DND-41 (cell line): Measurements from ENCODE around the gene PAN3.

ENCODE experiments used
- ATAC-seq: fragments of 200-7000 bp; cut with Tn5 transposase; 3 replicates; pipeline ENCODE4 v1.9.1; 2021; ENCODE audit warnings: low read depth; ENCODE audit not compliant: insufficient read depth
- DNase-seq: peaks from one replicate; pipeline ENCODE4 v3.0.0-alpha.2; 2020
- H2AFZ ChIP-seq: 2 replicates; pipeline ENCODE4 v1.6.0; 2012; ENCODE audit warnings: low read depth, low read length
- H3K27ac ChIP-seq: 2 replicates; pipeline ENCODE4 v1.5.1; 2012; ENCODE audit warnings: low read length, inconsistent platforms
- H3K27me3 ChIP-seq: fragments of 200-600 bp; sonication (generic); 2 replicates; pipeline ENCODE4 v1.6.0; 2012; ENCODE audit warnings: low read length, mild to moderate bottlenecking, inconsistent platforms; ENCODE audit not compliant: insufficient read depth, poor library complexity
- H3K36me3 ChIP-seq: 2 replicates; pipeline ENCODE4 v1.5.1; 2012; ENCODE audit warnings: low read length, inconsistent platforms; ENCODE audit not compliant: insufficient read depth
- H3K4me1 ChIP-seq: 2 replicates; pipeline ENCODE4 v1.5.1; 2012; ENCODE audit warnings: mild to moderate bottlenecking, low read length; ENCODE audit not compliant: insufficient read depth
- H3K4me2 ChIP-seq: 2 replicates; pipeline ENCODE4 v1.6.0; 2012; ENCODE audit warnings: mild to moderate bottlenecking, moderate library complexity, low read length, inconsistent platforms; ENCODE audit not compliant: insufficient read depth
- H3K4me3 ChIP-seq, 2 experiments: fragments of 200-600 bp in 1 of 2; shearing (Covaris generic) in 1 of 2; 2 replicates each; pipeline ENCODE4 v1.5.1; 2012 to 2016; ENCODE audit warnings: inconsistent platforms in 2 of 2, low read length in 2 of 2, mild to moderate bottlenecking in 2 of 2, low read depth in 1 of 2, moderate library complexity in 1 of 2
- H3K79me2 ChIP-seq: 2 replicates; pipeline ENCODE4 v1.6.0; 2012; ENCODE audit warnings: low read length, inconsistent platforms; ENCODE audit not compliant: insufficient read depth
- H3K9ac ChIP-seq: 2 replicates; pipeline ENCODE4 v1.6.0; 2012; ENCODE audit warnings: low read depth, mild to moderate bottlenecking, inconsistent platforms, low read length, moderate library complexity
- H3K9me3 ChIP-seq: 2 replicates; pipeline ENCODE4 v1.5.1; 2012; ENCODE audit warnings: low read length, moderate library complexity, mild to moderate bottlenecking, inconsistent platforms; ENCODE audit not compliant: insufficient read depth, severe bottlenecking
- H4K20me1 ChIP-seq: 2 replicates; pipeline ENCODE4 v1.6.0; 2012; ENCODE audit warnings: low read length; ENCODE audit not compliant: insufficient read depth
- EZH2 ChIP-seq: IDR thresholded peaks from 3 replicates; pipeline ENCODE4 v1.6.1; 2012; ENCODE audit warnings: borderline replicate concordance, low read depth, mild to moderate bottlenecking, moderate library complexity, low read length, inconsistent platforms; ENCODE audit not compliant: severe bottlenecking
- TF ChIP-seq, protein P1 (sequence below): IDR thresholded peaks from 2 replicates; pipeline ENCODE4 v1.5.1; 2012; ENCODE audit warnings: borderline replicate concordance, low read length, moderate library complexity, mild to moderate bottlenecking; ENCODE audit not compliant: poor library complexity, severe bottlenecking; ENCODE audit errors: extremely low read depth

Gene PAN3

GRCh38 chr13:28237944-28238343 lies 99.6 kb downstream of the PAN3 start:
- Histone ChIP-seq H3K9ac (no peak overlapping the region), H3K9me3 (no peaks in the 10 kb centered on the region), H3K27me3 (no peaks in the 10 kb centered on the region), H3K4me3 (no peak overlapping the region), H3K79me2 (no peaks in the 10 kb centered on the region), H3K4me2 (no peak overlapping the region), H3K36me3 (peaks cover 25% of the 10 kb centered on the region), H4K20me1 (no peaks in the 10 kb centered on the region), H3K27ac (no peak overlapping the region), H2AFZ (no peak overlapping the region), H3K4me1 (no peaks in the 10 kb centered on the region)
- no peak for TF ChIP-seq EZH2
- no peak for ATAC-seq
- DNase-seq = no peak

DNA sequence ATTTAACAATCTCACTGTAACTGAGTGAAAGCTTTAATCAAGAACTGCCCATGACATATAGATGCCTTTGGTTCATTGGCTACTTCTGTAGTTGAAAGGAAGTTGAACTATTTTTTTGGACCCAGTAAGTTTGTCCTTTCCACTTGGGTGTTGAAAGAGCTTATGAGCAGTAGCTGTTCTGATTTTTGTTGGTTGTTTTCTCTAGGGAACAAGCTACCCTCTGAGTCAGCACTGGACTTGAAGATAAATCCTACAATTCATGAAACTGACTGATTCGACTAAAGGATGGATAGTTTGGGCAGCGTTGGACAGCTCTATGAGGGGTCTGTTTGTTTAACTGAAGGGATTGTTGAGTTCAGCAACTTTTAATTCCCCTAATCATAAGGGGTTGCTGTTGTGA lies 101.0 kb downstream of the PAN3 start:
- Histone ChIP-seq H2AFZ (no peak overlapping the region), H3K9me3 (no peaks in the 10 kb centered on the region), H3K27ac (no peak overlapping the region), H3K4me2 (no peak overlapping the region), H3K36me3 (peaks cover 28% of the 10 kb centered on the region), H3K27me3 (no peaks in the 10 kb centered on the region), H3K4me3 (no peak overlapping the region), H3K4me1 (no peaks in the 10 kb centered on the region), H4K20me1 (no peaks in the 10 kb centered on the region), H3K79me2 (no peaks in the 10 kb centered on the region), H3K9ac (no peak overlapping the region)
- ATAC-seq (no peak), DNase-seq (no peak)
- TF ChIP-seq, protein P1, sequence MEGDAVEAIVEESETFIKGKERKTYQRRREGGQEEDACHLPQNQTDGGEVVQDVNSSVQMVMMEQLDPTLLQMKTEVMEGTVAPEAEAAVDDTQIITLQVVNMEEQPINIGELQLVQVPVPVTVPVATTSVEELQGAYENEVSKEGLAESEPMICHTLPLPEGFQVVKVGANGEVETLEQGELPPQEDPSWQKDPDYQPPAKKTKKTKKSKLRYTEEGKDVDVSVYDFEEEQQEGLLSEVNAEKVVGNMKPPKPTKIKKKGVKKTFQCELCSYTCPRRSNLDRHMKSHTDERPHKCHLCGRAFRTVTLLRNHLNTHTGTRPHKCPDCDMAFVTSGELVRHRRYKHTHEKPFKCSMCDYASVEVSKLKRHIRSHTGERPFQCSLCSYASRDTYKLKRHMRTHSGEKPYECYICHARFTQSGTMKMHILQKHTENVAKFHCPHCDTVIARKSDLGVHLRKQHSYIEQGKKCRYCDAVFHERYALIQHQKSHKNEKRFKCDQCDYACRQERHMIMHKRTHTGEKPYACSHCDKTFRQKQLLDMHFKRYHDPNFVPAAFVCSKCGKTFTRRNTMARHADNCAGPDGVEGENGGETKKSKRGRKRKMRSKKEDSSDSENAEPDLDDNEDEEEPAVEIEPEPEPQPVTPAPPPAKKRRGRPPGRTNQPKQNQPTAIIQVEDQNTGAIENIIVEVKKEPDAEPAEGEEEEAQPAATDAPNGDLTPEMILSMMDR = no peak
- no peak for TF ChIP-seq EZH2

- Histone ChIP-seq H3K9ac (no peak overlapping the region), H3K79me2 (peaks cover 38% of the 10 kb centered on the region), H3K27ac (no peak overlapping the region), H3K27me3 (no peaks in the 10 kb centered on the region), H4K20me1 (no peaks in the 10 kb centered on the region), H3K36me3 (peaks cover 32% of the 10 kb centered on the region), H3K4me3 (no peak overlapping the region), H3K9me3 (no peaks in the 10 kb centered on the region), H3K4me2 (no peak overlapping the region), H2AFZ (no peak overlapping the region), H3K4me1 (no peaks in the 10 kb centered on the region)
- ATAC-seq = no peak
- TF ChIP-seq, protein P1 = no peak
- no peak for TF ChIP-seq EZH2
- DNase-seq = no peak
Measured at GRCh38 chr13:28245465-28245864, 107.1 kb downstream of the PAN3 start.

DNA sequence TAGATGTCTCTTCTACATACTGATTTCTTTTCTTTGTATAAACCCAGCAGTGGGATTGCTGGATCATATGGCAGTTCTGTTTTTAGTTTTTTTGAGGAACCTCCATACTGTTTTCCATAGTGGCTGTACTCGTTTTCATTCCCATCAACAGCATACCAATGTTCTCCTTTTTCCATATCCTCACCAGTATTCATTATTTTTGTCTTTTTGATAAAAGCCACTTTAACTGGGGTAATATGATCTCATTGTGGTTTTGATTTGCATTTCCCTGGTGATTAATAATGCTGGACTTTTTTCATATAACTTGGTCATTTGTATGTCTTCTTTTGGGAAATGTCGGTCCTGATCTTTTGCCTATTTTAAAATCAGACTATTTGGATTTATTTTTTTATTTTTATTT lies 108.5 kb downstream of the PAN3 start:
- H3K27me3 ChIP-seq = no peaks in the 10 kb centered on the region
- no peak for TF ChIP-seq EZH2
- TF ChIP-seq, protein P1 = no peak
- peaks cover 52% of the 10 kb centered on the region for H3K79me2 ChIP-seq
- H2AFZ ChIP-seq = no peak overlapping the region
- no peak overlapping the region for H3K9ac ChIP-seq
- ATAC-seq (no peak), DNase-seq (no peak)
- 0 out of 2 replicates have a peak, but pooled peaks cover 5% of the 10 kb centered on the region for H4K20me1 ChIP-seq
- no peak overlapping the region for H3K4me3 ChIP-seq
- no peak overlapping the region for H3K4me2 ChIP-seq
- H3K4me1 ChIP-seq = peaks cover 3% of the 10 kb centered on the region; the same call in 1 of the 2 replicates
- H3K27ac ChIP-seq = no peak overlapping the region
- peaks cover 30% of the 10 kb centered on the region for H3K36me3 ChIP-seq
- H3K9me3 ChIP-seq = no peaks in the 10 kb centered on the region
